ENCODE data around the gene ERC2.

ERC2 gene

GRCh38 chr3:55500555-55501330 lies 967.5 kb downstream of the ERC2 start (continued):
- TF ChIP-seq CREB5 (CRISPR knock-in tag; IDR thresholded peaks at IDR 0.05; ENCODE audit: low read depth): no peak

- ATAC-seq: no peak
- TF ChIP-seq CSRNP3 (CRISPR knock-in tag; IDR thresholded peaks at IDR 0.05): no peak
- no peak for TF ChIP-seq ZFP30 (CRISPR knock-in tag; IDR thresholded peaks at IDR 0.05)
- TF ChIP-seq PATZ1 (CRISPR knock-in tag; IDR thresholded peaks at IDR 0.05; ENCODE audit: borderline replicate concordance): no peak
- no peak for TF ChIP-seq ZFP3 (CRISPR knock-in tag; IDR thresholded peaks at IDR 0.05)
Measured at GRCh38 chr3:55498520-55498919, 969.7 kb downstream of the ERC2 start.

- no peak for TF ChIP-seq BACH2 (CRISPR knock-in tag; IDR thresholded peaks at IDR 0.05; ENCODE audit: borderline replicate concordance)
- no peak for TF ChIP-seq ISL1 (CRISPR knock-in tag; IDR thresholded peaks at IDR 0.05)
- TF ChIP-seq TSHZ2 (CRISPR knock-in tag; IDR thresholded peaks at IDR 0.05): no peak
- no peak for TF ChIP-seq TCF4 (CRISPR knock-in tag; IDR thresholded peaks at IDR 0.05; ENCODE audit: borderline replicate concordance)
- no peak for TF ChIP-seq ZFP3 (CRISPR knock-in tag; IDR thresholded peaks at IDR 0.05)
- no peak for TF ChIP-seq ESRRG (CRISPR knock-in tag; IDR thresholded peaks at IDR 0.05)
- no peak for TF ChIP-seq ARNTL (CRISPR knock-in tag; IDR thresholded peaks at IDR 0.05; ENCODE audit: borderline replicate concordance, low read depth)
- TF ChIP-seq OSR1 (CRISPR knock-in tag; IDR thresholded peaks at IDR 0.05): no peak
- no peak for TF ChIP-seq ZNF70 (CRISPR knock-in tag; IDR thresholded peaks at IDR 0.05)
- TF ChIP-seq ZNF8 (CRISPR knock-in tag; IDR thresholded peaks at IDR 0.05): no peak
- TF ChIP-seq RARB (CRISPR knock-in tag; IDR thresholded peaks at IDR 0.05): no peak
- TF ChIP-seq ZC3H10 (CRISPR knock-in tag; IDR thresholded peaks at IDR 0.05): no peak
- no peak for TF ChIP-seq TOX (CRISPR knock-in tag; IDR thresholded peaks at IDR 0.05; ENCODE audit: borderline replicate concordance)
- TF ChIP-seq GLIS3 (CRISPR knock-in tag; IDR thresholded peaks at IDR 0.05): no peak
- no peak for TF ChIP-seq ZFP30 (CRISPR knock-in tag; IDR thresholded peaks at IDR 0.05)
- TF ChIP-seq PATZ1 (CRISPR knock-in tag; IDR thresholded peaks at IDR 0.05; ENCODE audit: borderline replicate concordance): no peak
- ATAC-seq: no peak
Measured at GRCh38 chr3:55497250-55497649, 971.0 kb downstream of the ERC2 start.

GRCh38 chr3:55494976-55495375 lies 973.3 kb downstream of the ERC2 start:
- no peak for ATAC-seq
- no peak for TF ChIP-seq TCF4 (CRISPR knock-in tag; IDR thresholded peaks at IDR 0.05; ENCODE audit: borderline replicate concordance)
- TF ChIP-seq ISL1 (CRISPR knock-in tag; IDR thresholded peaks at IDR 0.05): peak; percentile 66

Data from SK-N-SH treated with all-trans-retinoic acid at 6 μM for 48 hours (cell line).